Measurements from ENCODE around the gene AFAP1L1.

- TF ChIP-seq POLR2A (IDR thresholded peaks at IDR 0.05) = no peak
- TF ChIP-seq, protein P1, sequence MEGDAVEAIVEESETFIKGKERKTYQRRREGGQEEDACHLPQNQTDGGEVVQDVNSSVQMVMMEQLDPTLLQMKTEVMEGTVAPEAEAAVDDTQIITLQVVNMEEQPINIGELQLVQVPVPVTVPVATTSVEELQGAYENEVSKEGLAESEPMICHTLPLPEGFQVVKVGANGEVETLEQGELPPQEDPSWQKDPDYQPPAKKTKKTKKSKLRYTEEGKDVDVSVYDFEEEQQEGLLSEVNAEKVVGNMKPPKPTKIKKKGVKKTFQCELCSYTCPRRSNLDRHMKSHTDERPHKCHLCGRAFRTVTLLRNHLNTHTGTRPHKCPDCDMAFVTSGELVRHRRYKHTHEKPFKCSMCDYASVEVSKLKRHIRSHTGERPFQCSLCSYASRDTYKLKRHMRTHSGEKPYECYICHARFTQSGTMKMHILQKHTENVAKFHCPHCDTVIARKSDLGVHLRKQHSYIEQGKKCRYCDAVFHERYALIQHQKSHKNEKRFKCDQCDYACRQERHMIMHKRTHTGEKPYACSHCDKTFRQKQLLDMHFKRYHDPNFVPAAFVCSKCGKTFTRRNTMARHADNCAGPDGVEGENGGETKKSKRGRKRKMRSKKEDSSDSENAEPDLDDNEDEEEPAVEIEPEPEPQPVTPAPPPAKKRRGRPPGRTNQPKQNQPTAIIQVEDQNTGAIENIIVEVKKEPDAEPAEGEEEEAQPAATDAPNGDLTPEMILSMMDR (IDR thresholded peaks at IDR 0.05) = no peak
These were observed 43.0 kb downstream of the AFAP1L1 start for GRCh38 chr5:149314571-149315111.
